ENCODE measurements around the gene PPARD. TPM values are rescaled to one million over a fixed set of nuclear protein-coding genes. Genes with fewer than 3 reads are reported as not detected.
A peak's percentile ranks its signal among the peaks of the same experiment; 100 is the strongest.

PPARD gene
- total and polyA plus RNA-seq, 2 experiments from 2014 or later, result 9.1 to 20.4 TPM

GRCh38 chr6:35396991-35397390, 54.6 kb downstream of the PPARD start:
- Histone ChIP-seq H3K27me3 (no peaks in the 10 kb centered on the region), H3K27ac (peak overlapping the region; percentile 74), H3K79me2 (peaks cover 5% of the 10 kb centered on the region), H2AFZ (no peak overlapping the region), H3K9me3 (ENCODE audit: low read depth) (no peaks in the 10 kb centered on the region), H3K4me1 (ENCODE audit: insufficient read depth) (peaks cover 2% of the 10 kb centered on the region), H3K4me3 (no peak overlapping the region), H3K36me3 (replicated peaks; ENCODE audit: insufficient read depth, low read depth) (no peaks in the 10 kb centered on the region), H3K4me2 (peak overlapping the region; percentile 53), H3K9me2 (replicated peaks; ENCODE audit: insufficient read depth) (no peaks in the 10 kb centered on the region), H4K20me1 (ENCODE audit: insufficient read depth, poor library complexity, severe bottlenecking) (no peaks in the 10 kb centered on the region)
- peak; percentile 75 for DNase-seq (ENCODE audit: low spot score)
- WGBS (ENCODE audit: low lambda C conversion rate, missing lambda C conversion rate), result 41% methylated on average over 5 of the region's 5 CpGs
- TF ChIP-seq CTCF (IDR thresholded peaks at IDR 0.05; ENCODE audit: poor library complexity) (no peak), EZH2 (IDR thresholded peaks at IDR 0.05; ENCODE audit: borderline replicate concordance) (no peak), EZH2phosphoT487 (IDR thresholded peaks at IDR 0.05; ENCODE audit: low read depth, severe bottlenecking, unreplicated experiment) (no peak)

GRCh38 chr6:35397806-35398418, 55.6 kb downstream of the PPARD start:
- Histone ChIP-seq H3K27ac (peak overlapping the region; percentile 74), H3K4me1 (ENCODE audit: insufficient read depth) (peaks cover 10% of the 10 kb centered on the region), H3K9me3 (ENCODE audit: low read depth) (no peaks in the 10 kb centered on the region), H3K4me2 (no peak overlapping the region), H3K4me3 (no peak overlapping the region), H3K27me3 (no peaks in the 10 kb centered on the region), H3K36me3 (replicated peaks; ENCODE audit: insufficient read depth, low read depth) (no peaks in the 10 kb centered on the region), H4K20me1 (ENCODE audit: insufficient read depth, poor library complexity, severe bottlenecking) (no peaks in the 10 kb centered on the region), H3K79me2 (peaks cover 5% of the 10 kb centered on the region), H2AFZ (no peak overlapping the region), H3K9me2 (replicated peaks; ENCODE audit: insufficient read depth) (no peaks in the 10 kb centered on the region)
- DNase-seq (ENCODE audit: low spot score), result no peak
- 99% methylated on average over 5 of the region's 5 CpGs for WGBS (ENCODE audit: low lambda C conversion rate, missing lambda C conversion rate)
- TF ChIP-seq EZH2phosphoT487 (IDR thresholded peaks at IDR 0.05; ENCODE audit: low read depth, severe bottlenecking, unreplicated experiment) (no peak), CTCF (IDR thresholded peaks at IDR 0.05; ENCODE audit: poor library complexity) (no peak), EZH2 (IDR thresholded peaks at IDR 0.05; ENCODE audit: borderline replicate concordance) (no peak)

- no peak overlapping the region for H3K27ac ChIP-seq
- WGBS (ENCODE audit: low lambda C conversion rate, missing lambda C conversion rate), result 88% methylated on average over 8 of the region's 8 CpGs
- TF ChIP-seq EZH2 (IDR thresholded peaks at IDR 0.05; ENCODE audit: borderline replicate concordance) (no peak), EZH2phosphoT487 (IDR thresholded peaks at IDR 0.05; ENCODE audit: low read depth, severe bottlenecking, unreplicated experiment) (no peak), CTCF (IDR thresholded peaks at IDR 0.05; ENCODE audit: poor library complexity) (no peak)
Observed at GRCh38 chr6:35398526-35398925, 56.2 kb downstream of the PPARD start.

More at GRCh38 chr6:35398526-35398925, 56.2 kb downstream of the PPARD start:
- H3K4me3 ChIP-seq, result no peak overlapping the region
- no peak overlapping the region for H2AFZ ChIP-seq
- H3K4me1 ChIP-seq (ENCODE audit: insufficient read depth), result peaks cover 11% of the 10 kb centered on the region
- H3K4me2 ChIP-seq, result no peak overlapping the region
- no peaks in the 10 kb centered on the region for H3K36me3 ChIP-seq (replicated peaks; ENCODE audit: insufficient read depth, low read depth)
- H3K27me3 ChIP-seq, result no peaks in the 10 kb centered on the region
- no peaks in the 10 kb centered on the region for H3K9me2 ChIP-seq (replicated peaks; ENCODE audit: insufficient read depth)
- no peak for DNase-seq (ENCODE audit: low spot score)
- peaks cover 5% of the 10 kb centered on the region for H3K79me2 ChIP-seq
- no peaks in the 10 kb centered on the region for H3K9me3 ChIP-seq (ENCODE audit: low read depth)
- H4K20me1 ChIP-seq (ENCODE audit: insufficient read depth, poor library complexity, severe bottlenecking), result no peaks in the 10 kb centered on the region
